NAMALWA (cell line): ENCODE measurements around the gene CRYBG1.
"Not testable (repeated sequence)": the region's sequence is repeated elsewhere in the genome, so short reads cannot be mapped to it uniquely, and the experiment has no call there.

ENCODE experiments used
- DNase-seq: peaks from one replicate; pipeline ENCODE4 v3.0.0-alpha.2; 2015; ENCODE audit warnings: low spot score

The CRYBG1 gene

GRCh38 chr6:106372838-106373501 lies 12.5 kb downstream of the CRYBG1 start:
- DNase-seq: no peak

GRCh38 chr6:106373502-106374239 lies 13.2 kb downstream of the CRYBG1 start:
- DNase-seq: no peak

- no peak for DNase-seq
Observed at GRCh38 chr6:106377061-106377540, 16.6 kb downstream of the CRYBG1 start.

- no peak for DNase-seq
Observed at GRCh38 chr6:106379951-106380350, 19.4 kb downstream of the CRYBG1 start.

GRCh38 chr6:106380407-106380806 lies 19.9 kb downstream of the CRYBG1 start:
- DNase-seq: no peak

- no peak for DNase-seq
Observed at GRCh38 chr6:106381223-106381622, 20.7 kb downstream of the CRYBG1 start.

GRCh38 chr6:106381881-106382280 lies 21.4 kb downstream of the CRYBG1 start:
- DNase-seq: no peak

GRCh38 chr6:106383573-106383972 lies 23.1 kb downstream of the CRYBG1 start:
- no peak for DNase-seq

- no peak for DNase-seq
Observed at GRCh38 chr6:106385530-106385929, 25.0 kb downstream of the CRYBG1 start.

- no peak for DNase-seq
Observed at GRCh38 chr6:106387875-106388274, 27.4 kb downstream of the CRYBG1 start.

- DNase-seq: no peak
Observed at GRCh38 chr6:106390088-106390487, 29.6 kb downstream of the CRYBG1 start.

GRCh38 chr6:106396426-106397220 lies 36.1 kb downstream of the CRYBG1 start:
- DNase-seq: no peak

GRCh38 chr6:106397431-106397830 lies 36.9 kb downstream of the CRYBG1 start:
- no peak for DNase-seq

- no peak for DNase-seq
Observed at GRCh38 chr6:106398621-106399020, 38.1 kb downstream of the CRYBG1 start.

- DNase-seq: not testable (repeated sequence)
Observed at GRCh38 chr6:106405044-106405443, 44.5 kb downstream of the CRYBG1 start.

- no peak for DNase-seq
Observed at GRCh38 chr6:106411056-106411455, 50.5 kb downstream of the CRYBG1 start.

GRCh38 chr6:106411643-106412200 lies 51.2 kb downstream of the CRYBG1 start:
- DNase-seq: no peak

- no peak for DNase-seq
Observed at GRCh38 chr6:106413016-106413415, 52.5 kb downstream of the CRYBG1 start.

- DNase-seq: no peak
Observed at GRCh38 chr6:106413722-106414121, 53.2 kb downstream of the CRYBG1 start.

GRCh38 chr6:106415921-106416320 lies 55.4 kb downstream of the CRYBG1 start:
- no peak for DNase-seq

- no peak for DNase-seq
Observed at GRCh38 chr6:106417572-106418147, 57.1 kb downstream of the CRYBG1 start.
